ENCODE results near the gene IL3RA.

IL3RA gene

GRCh38 chrX:1407035-1407434 is 70.5 kb downstream of the IL3RA start:
- Histone ChIP-seq H3F3A (ENCODE audit: insufficient read depth, low read length) (no peaks in the 10 kb centered on the region), H3K36me3 (replicated peaks; ENCODE audit: insufficient read depth, low read length) (no peaks in the 10 kb centered on the region), H2AFZ (ENCODE audit: low read length) (no peak overlapping the region), H4K20me1 (ENCODE audit: insufficient read depth, low read length) (no peaks in the 10 kb centered on the region), H3K9ac (ENCODE audit: low read length) (no peak overlapping the region), H3K27ac (ENCODE audit: low read length) (no peak overlapping the region), H3K4me3 (ENCODE audit: low read length) (no peak overlapping the region), H3K27me3 (replicated peaks; ENCODE audit: insufficient read depth, low read length) (no peaks in the 10 kb centered on the region), H3K9me2 (replicated peaks; ENCODE audit: insufficient read depth, low read length) (no peaks in the 10 kb centered on the region), H3K79me2 (ENCODE audit: low read length) (no peaks in the 10 kb centered on the region), H3K4me1 (ENCODE audit: low read length) (no peaks in the 10 kb centered on the region), H3K9me3 (replicated peaks; ENCODE audit: insufficient read depth, low read length) (no peaks in the 10 kb centered on the region), H3K4me2 (ENCODE audit: low read depth, low read length) (no peak overlapping the region)
- TF ChIP-seq EZH2phosphoT487 (IDR thresholded peaks at IDR 0.05; ENCODE audit: low read length), result no peak
- TF ChIP-seq, protein P1, sequence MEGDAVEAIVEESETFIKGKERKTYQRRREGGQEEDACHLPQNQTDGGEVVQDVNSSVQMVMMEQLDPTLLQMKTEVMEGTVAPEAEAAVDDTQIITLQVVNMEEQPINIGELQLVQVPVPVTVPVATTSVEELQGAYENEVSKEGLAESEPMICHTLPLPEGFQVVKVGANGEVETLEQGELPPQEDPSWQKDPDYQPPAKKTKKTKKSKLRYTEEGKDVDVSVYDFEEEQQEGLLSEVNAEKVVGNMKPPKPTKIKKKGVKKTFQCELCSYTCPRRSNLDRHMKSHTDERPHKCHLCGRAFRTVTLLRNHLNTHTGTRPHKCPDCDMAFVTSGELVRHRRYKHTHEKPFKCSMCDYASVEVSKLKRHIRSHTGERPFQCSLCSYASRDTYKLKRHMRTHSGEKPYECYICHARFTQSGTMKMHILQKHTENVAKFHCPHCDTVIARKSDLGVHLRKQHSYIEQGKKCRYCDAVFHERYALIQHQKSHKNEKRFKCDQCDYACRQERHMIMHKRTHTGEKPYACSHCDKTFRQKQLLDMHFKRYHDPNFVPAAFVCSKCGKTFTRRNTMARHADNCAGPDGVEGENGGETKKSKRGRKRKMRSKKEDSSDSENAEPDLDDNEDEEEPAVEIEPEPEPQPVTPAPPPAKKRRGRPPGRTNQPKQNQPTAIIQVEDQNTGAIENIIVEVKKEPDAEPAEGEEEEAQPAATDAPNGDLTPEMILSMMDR (IDR thresholded peaks at IDR 0.05; ENCODE audit: low read length), result no peak
- TF ChIP-seq EZH2 (optimal IDR thresholded peaks at IDR 0.05; ENCODE audit: low read depth, low read length), result no peak
- no peak for DNase-seq

- no peaks in the 10 kb centered on the region for H3K4me1 ChIP-seq (ENCODE audit: low read length)
- no peak overlapping the region for H3K27ac ChIP-seq (ENCODE audit: low read length)
- no peaks in the 10 kb centered on the region for H3K79me2 ChIP-seq (ENCODE audit: low read length)
- DNase-seq, result no peak
- H2AFZ ChIP-seq (ENCODE audit: low read length), result no peak overlapping the region
- no peak overlapping the region for H3K9ac ChIP-seq (ENCODE audit: low read length)
- no peaks in the 10 kb centered on the region for H3K36me3 ChIP-seq (replicated peaks; ENCODE audit: insufficient read depth, low read length)
- H3K4me3 ChIP-seq (ENCODE audit: low read length), result no peak overlapping the region
- H3F3A ChIP-seq (ENCODE audit: insufficient read depth, low read length), result no peaks in the 10 kb centered on the region
- H3K4me2 ChIP-seq (ENCODE audit: low read depth, low read length), result no peak overlapping the region
- no peak for TF ChIP-seq EZH2 (optimal IDR thresholded peaks at IDR 0.05; ENCODE audit: low read depth, low read length)
- no peak for TF ChIP-seq EZH2phosphoT487 (IDR thresholded peaks at IDR 0.05; ENCODE audit: low read length)
- TF ChIP-seq, protein P1 (IDR thresholded peaks at IDR 0.05; ENCODE audit: low read length), result no peak
- no peaks in the 10 kb centered on the region for H3K9me2 ChIP-seq (replicated peaks; ENCODE audit: insufficient read depth, low read length)
- H3K9me3 ChIP-seq (replicated peaks; ENCODE audit: insufficient read depth, low read length), result no peaks in the 10 kb centered on the region
- no peaks in the 10 kb centered on the region for H3K27me3 ChIP-seq (replicated peaks; ENCODE audit: insufficient read depth, low read length)
- H4K20me1 ChIP-seq (ENCODE audit: insufficient read depth, low read length), result no peaks in the 10 kb centered on the region
Measured at GRCh38 chrX:1411326-1411725, 74.7 kb downstream of the IL3RA start.

GRCh38 chrX:1412551-1413161 is 76.1 kb downstream of the IL3RA start:
- Histone ChIP-seq H3K9ac (ENCODE audit: low read length) (no peak overlapping the region), H3K27ac (ENCODE audit: low read length) (no peak overlapping the region), H4K20me1 (ENCODE audit: insufficient read depth, low read length) (no peaks in the 10 kb centered on the region), H3K9me2 (replicated peaks; ENCODE audit: insufficient read depth, low read length) (no peaks in the 10 kb centered on the region), H2AFZ (ENCODE audit: low read length) (no peak overlapping the region), H3K9me3 (replicated peaks; ENCODE audit: insufficient read depth, low read length) (no peaks in the 10 kb centered on the region), H3K4me2 (ENCODE audit: low read depth, low read length) (no peak overlapping the region), H3K79me2 (ENCODE audit: low read length) (no peaks in the 10 kb centered on the region), H3F3A (ENCODE audit: insufficient read depth, low read length) (no peaks in the 10 kb centered on the region), H3K4me3 (ENCODE audit: low read length) (no peak overlapping the region), H3K27me3 (replicated peaks; ENCODE audit: insufficient read depth, low read length) (no peaks in the 10 kb centered on the region), H3K36me3 (replicated peaks; ENCODE audit: insufficient read depth, low read length) (no peaks in the 10 kb centered on the region), H3K4me1 (ENCODE audit: low read length) (no peaks in the 10 kb centered on the region)
- DNase-seq, result no peak
- TF ChIP-seq EZH2phosphoT487 (IDR thresholded peaks at IDR 0.05; ENCODE audit: low read length) (no peak), EZH2 (optimal IDR thresholded peaks at IDR 0.05; ENCODE audit: low read depth, low read length) (no peak)
- TF ChIP-seq, protein P1 (IDR thresholded peaks at IDR 0.05; ENCODE audit: low read length), result no peak

Measured in MM.1S (cell line).